Measurements from ENCODE around the gene LIN28B.
"Not testable (repeated sequence)": the region's sequence is repeated elsewhere in the genome, so short reads cannot be mapped to it uniquely, and the experiment has no call there.

The LIN28B gene

GRCh38 chr6:105005451-105005850 is 48.5 kb downstream of the LIN28B start:
- no peak overlapping the region for H3K4me3 ChIP-seq (ENCODE audit: low read depth, low read length)

DNA sequence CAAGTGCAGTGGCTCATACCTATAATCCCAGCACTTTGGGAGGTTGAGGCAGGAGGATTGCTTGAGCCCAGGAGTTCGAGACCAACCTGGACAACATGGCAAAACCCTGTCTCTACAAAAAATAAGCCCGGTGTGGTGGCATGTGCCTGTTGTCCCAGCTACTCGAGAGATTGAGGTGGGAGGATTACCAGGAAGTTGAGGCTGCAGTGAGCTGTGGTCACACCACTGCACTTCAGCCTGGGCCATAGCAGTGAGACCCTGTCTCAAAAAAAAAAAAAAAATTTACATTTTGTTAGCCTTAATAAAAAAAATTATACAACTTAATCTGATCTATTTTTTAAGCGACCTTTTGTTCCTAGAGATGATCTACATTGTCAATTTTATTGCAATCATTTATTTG is 56.6 kb downstream of the LIN28B start:
- H3K4me3 ChIP-seq (ENCODE audit: low read depth, low read length), result not testable (repeated sequence)

GRCh38 chr6:105014448-105014847 is 57.5 kb downstream of the LIN28B start:
- no peak overlapping the region for H3K4me3 ChIP-seq (ENCODE audit: low read depth, low read length)

DNA sequence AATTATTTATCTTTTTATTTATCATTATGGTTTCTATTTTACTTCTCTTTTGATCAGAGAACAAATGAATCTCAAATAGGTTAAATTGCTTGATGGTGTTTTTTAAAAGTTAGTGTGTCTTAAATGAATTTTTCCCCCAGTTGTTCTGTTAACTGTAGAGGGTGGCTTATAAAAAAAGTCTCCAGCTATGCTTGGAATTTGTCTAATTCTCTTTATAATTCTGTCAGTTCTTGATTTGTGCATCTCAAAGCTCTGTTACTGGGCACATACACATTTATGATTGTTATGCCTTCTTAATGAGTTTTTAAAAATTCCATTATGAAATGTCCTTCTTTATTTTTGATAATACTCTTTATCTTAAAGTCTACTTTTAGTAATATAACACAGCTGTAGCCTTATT is 58.0 kb downstream of the LIN28B start:
- H3K4me3 ChIP-seq (ENCODE audit: low read depth, low read length), result no peak overlapping the region

DNA sequence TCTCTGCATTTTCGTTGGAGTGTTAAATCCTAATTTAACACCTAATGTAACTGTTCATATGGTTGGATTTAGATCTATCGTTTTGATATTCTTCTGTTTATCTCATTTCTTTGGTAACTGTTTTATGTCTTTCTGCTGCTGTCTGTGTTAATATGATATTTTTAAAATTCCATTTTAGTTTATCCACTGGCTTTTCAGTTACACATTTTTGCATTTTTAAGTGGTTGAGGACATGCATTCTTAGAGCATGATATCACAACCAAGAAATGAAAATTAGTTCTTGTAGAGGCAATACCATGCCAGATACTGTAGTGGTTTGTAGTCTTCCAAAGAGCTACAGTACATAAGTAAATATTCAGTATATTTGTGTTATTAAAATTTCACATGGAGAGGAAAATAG is 58.6 kb downstream of the LIN28B start:
- no peak overlapping the region for H3K4me3 ChIP-seq (ENCODE audit: low read depth, low read length)

GRCh38 chr6:105019285-105019684 is 62.4 kb downstream of the LIN28B start:
- H3K4me3 ChIP-seq (ENCODE audit: low read depth, low read length), result no peak overlapping the region

GRCh38 chr6:105021399-105021798 is 64.5 kb downstream of the LIN28B start:
- no peak overlapping the region for H3K4me3 ChIP-seq (ENCODE audit: low read depth, low read length)

GRCh38 chr6:105022416-105022815 is 65.5 kb downstream of the LIN28B start:
- no peak overlapping the region for H3K4me3 ChIP-seq (ENCODE audit: low read depth, low read length)

- no peak overlapping the region for H3K4me3 ChIP-seq (ENCODE audit: low read depth, low read length)
Observed at GRCh38 chr6:105024803-105025202, 67.9 kb downstream of the LIN28B start.

- H3K4me3 ChIP-seq (ENCODE audit: low read depth, low read length), result no peak overlapping the region
Observed at GRCh38 chr6:105028898-105029297, 72.0 kb downstream of the LIN28B start.

DNA sequence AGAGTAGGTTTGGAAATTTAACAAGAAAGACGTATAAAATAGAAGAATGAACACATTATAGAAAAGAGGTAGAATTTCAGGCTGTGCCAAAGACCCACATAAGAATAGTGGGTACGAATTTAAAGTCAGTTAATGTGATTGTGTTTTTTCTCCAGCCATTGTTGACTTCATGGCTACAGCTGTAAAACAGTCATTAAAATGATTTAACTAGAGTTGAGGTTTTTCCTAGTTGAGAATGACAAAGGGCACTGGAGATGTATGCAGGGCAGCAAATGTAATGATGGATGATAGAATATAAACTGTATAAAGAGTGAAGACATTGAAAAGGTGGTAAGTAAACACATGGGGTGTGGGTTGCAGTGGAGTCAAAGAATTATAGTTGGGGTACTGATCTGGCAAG is 72.7 kb downstream of the LIN28B start:
- H3K4me3 ChIP-seq (ENCODE audit: low read depth, low read length), result no peak overlapping the region

- H3K4me3 ChIP-seq (ENCODE audit: low read depth, low read length), result no peak overlapping the region
Observed at GRCh38 chr6:105034470-105034869, 77.6 kb downstream of the LIN28B start.

DNA sequence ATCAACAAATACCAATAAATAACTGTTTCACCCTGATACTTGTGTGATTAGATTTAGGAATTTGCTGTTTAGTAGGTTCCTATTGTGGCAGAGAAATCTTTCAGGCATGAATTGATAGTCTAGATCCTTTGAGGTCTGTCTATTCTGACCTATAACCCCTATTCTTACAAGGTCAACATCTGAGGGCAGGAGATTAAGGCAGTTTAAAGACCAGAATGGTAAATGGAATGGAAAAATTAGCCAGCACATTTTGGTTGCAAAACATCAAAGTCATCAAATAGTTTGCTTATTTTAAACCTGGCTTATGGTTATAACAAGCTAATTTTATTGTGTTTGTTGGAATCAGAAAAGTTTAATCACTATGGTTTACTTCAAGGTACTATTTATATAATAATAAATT is 78.4 kb downstream of the LIN28B start:
- no peak overlapping the region for H3K4me3 ChIP-seq (ENCODE audit: low read depth, low read length)

DNA sequence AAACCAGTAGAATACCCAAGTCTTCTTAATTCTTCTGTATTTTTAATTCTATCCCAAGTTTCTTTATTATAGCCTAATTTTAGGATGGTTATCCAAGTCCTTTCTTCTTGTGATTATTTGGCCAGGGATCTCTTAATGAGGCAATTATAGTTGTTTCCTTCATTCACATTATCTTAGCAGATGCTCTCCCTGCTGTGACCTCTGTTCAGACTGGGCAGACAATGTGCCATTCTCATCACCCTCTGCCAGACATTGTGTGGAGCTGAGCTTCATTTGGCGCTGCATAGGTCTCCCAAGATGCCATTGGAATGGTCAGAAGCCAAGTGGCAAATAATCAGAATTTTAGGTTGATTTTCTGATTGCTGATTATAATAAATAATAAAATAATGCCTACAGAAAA is 79.4 kb downstream of the LIN28B start:
- H3K4me3 ChIP-seq (ENCODE audit: low read depth, low read length), result no peak overlapping the region

- no peak overlapping the region for H3K4me3 ChIP-seq (ENCODE audit: low read depth, low read length)
Observed at GRCh38 chr6:105038259-105038658, 81.4 kb downstream of the LIN28B start.

GRCh38 chr6:105041880-105042279 is 85.0 kb downstream of the LIN28B start:
- H3K4me3 ChIP-seq (ENCODE audit: low read depth, low read length), result no peak overlapping the region

- H3K4me3 ChIP-seq (ENCODE audit: low read depth, low read length), result no peak overlapping the region
Observed at GRCh38 chr6:105042648-105043047, 85.7 kb downstream of the LIN28B start.

DNA sequence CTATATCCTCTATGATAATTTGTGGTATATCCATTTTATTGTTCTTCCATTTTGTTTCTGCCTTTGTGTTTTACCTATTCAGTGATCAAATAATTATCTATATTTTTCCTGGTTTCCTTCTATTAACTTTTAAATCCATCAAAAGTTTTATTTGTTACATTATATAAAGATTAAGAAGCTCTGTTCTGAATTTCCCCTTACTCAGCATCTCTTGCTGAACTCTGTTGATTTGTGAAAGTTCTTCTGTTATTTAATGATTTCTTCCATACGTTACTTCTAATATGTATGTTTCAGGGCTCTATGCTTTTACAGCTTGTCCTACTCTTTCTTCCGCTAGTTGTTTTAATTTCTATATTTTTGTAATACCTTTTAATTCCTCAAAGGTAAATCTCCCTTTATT is 87.1 kb downstream of the LIN28B start:
- no peak overlapping the region for H3K4me3 ChIP-seq (ENCODE audit: low read depth, low read length)

DNA sequence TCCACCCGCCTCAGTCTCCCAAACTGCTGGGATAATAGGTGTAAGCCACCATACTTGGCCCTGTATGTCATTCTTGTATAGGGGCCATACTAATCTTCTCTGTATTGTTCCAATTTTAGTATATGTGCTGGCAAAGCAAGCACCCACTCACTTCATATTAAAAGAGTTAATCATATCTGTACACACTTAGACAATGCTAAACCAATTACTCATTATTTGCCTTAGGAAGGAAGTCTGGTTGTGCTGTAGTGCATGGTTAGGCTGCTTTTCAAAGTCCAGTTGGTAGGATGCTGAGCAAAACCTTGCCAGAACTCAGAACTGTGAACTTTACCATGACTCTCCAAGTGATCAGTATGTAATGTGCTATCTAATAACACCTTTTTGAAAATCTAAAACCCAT is 88.6 kb downstream of the LIN28B start:
- no peak overlapping the region for H3K4me3 ChIP-seq (ENCODE audit: low read depth, low read length)

- H3K4me3 ChIP-seq (ENCODE audit: low read depth, low read length), result no peak overlapping the region
Observed at GRCh38 chr6:105051941-105052471, 95.1 kb downstream of the LIN28B start.

DNA sequence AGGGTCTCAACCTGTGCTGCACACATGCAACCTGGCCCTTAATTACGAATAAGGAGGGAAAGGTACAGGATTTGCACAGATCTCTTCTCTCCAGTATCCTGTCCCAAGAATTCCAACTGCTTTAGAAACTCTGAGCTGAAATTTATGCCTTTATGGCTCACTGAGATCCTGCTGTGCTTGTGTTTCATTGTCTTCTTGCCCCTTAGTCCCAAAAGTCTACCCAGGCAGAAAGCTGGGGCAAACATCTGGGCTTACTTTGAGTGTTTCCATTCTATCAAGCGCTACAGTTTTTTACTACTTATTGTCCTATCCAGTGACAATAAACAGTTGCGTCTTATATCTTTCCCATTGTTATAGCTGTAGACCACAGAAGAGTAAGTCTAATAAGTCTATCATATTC is 99.7 kb downstream of the LIN28B start:
- no peak overlapping the region for H3K4me3 ChIP-seq (ENCODE audit: low read depth, low read length)

DNA sequence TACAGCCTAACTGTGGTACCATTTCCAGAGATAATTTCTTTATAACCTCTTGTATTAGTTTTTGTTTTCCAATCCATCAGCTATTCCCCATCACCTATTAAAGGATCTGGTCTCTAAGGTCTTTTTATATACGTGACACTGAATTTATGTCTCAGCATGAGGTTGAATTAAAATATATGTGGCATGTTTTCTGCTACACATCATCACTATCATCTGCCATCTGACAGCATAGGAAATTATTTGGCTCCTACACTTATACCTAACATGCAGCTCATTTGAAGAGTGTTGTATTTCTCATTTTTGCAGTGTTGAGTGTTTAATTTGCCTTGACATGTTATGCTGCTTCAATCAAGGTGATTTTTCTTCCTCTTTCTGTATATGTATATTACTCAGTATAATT is 100.3 kb downstream of the LIN28B start:
- H3K4me3 ChIP-seq (ENCODE audit: low read depth, low read length), result no peak overlapping the region

- no peak overlapping the region for H3K4me3 ChIP-seq (ENCODE audit: low read depth, low read length)
Observed at GRCh38 chr6:105058316-105058715, 101.4 kb downstream of the LIN28B start.

DNA sequence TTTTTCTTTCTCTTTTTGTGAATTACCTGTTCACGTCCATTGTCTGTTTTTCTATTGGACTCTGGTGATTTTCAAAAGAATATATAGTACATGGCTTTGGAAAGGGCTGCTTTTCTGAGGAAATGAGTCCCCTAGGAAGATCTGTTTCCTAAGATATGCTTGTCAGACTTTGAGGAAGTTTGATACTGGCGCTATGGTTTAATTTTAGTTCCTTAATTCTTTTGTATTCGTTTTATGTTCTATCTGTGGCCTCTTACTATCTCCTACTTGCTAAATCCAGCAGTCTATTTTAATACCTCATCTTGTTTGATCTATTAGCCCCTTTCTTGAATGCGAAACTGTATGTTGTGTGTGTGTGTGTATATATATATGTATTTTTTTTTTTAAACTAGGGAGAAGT is 101.9 kb downstream of the LIN28B start:
- no peak overlapping the region for H3K4me3 ChIP-seq (ENCODE audit: low read depth, low read length)

Measured in iPS-11a (cell line).